A549 (cell line): ENCODE measurements around the gene PTPRG.

Source experiments
- BHLHE40 ChIP-seq: IDR thresholded peaks from 2 replicates; pipeline ENCODE4 v1.6.1; 2012; ENCODE audit warnings: low read depth, low read length, inconsistent platforms
- HDAC2 ChIP-seq: fragments of 200-600 bp; sonication (generic); IDR thresholded peaks from 2 replicates; pipeline ENCODE4 v1.6.1; 2016
- JUN ChIP-seq, 2 experiments: fragments of >200 bp; sonication (Bioruptor Twin); formaldehyde crosslinking; IDR thresholded peaks; 2 replicates in 1 of 2; 3 replicates in 1 of 2; pipeline ENCODE4 v1.6.1; 2016 to 2017
- MYC ChIP-seq: IDR thresholded peaks from 2 replicates; pipeline ENCODE4 v1.6.1; 2012; ENCODE audit warnings: mild to moderate bottlenecking, inconsistent platforms, low read length, improper control_type of control experiment, borderline replicate concordance
- POLR2A ChIP-seq: IDR thresholded peaks from 2 replicates; pipeline ENCODE4 v1.6.1; 2012; ENCODE audit warnings: mild to moderate bottlenecking, low read length
- SMC3 ChIP-seq: fragments of >200 bp; sonication (Bioruptor Twin); formaldehyde crosslinking; IDR thresholded peaks from 3 replicates; pipeline ENCODE4 v1.6.1; 2018; ENCODE audit warnings: inconsistent platforms
- ZNF302 ChIP-seq: fragments of 250-450 bp; sonication (Bioruptor Pico); IDR thresholded peaks from 2 replicates; pipeline ENCODE4 v1.9.0; 2021; ENCODE audit warnings: inconsistent platforms, mild to moderate bottlenecking, moderate library complexity
- TF ChIP-seq, protein P1 (sequence below): fragments of >200 bp; sonication (Bioruptor Twin); formaldehyde crosslinking; IDR thresholded peaks from 3 replicates; pipeline ENCODE4 v1.5.1; 2016

DNA sequence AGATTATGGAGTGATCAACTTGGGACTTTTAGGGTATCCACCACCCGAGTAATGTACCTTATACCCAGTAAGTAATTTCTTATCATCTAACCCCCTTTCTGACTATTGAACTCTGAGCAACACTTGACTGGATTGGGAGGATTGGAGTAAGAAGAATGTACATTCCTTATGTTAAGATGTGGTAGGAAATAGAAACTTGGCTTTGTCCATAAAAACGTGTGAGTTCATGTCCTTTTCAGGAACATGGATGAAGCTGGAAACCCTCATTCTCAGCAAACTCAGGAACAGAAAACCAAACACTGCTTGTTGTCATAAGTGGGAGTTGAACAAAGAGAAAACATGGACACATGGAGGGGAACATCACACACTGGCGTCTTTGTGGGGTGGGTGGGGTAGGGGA, 112.3 kb downstream of the PTPRG start:
- TF ChIP-seq MYC (no peak), HDAC2 (no peak), POLR2A (no peak), SMC3 (no peak), BHLHE40 (no peak), JUN (IDR thresholded peaks at IDR 0.05) (no peak), ZNF302 (CRISPR knock-in tag) (no peak)
- TF ChIP-seq, protein P1, sequence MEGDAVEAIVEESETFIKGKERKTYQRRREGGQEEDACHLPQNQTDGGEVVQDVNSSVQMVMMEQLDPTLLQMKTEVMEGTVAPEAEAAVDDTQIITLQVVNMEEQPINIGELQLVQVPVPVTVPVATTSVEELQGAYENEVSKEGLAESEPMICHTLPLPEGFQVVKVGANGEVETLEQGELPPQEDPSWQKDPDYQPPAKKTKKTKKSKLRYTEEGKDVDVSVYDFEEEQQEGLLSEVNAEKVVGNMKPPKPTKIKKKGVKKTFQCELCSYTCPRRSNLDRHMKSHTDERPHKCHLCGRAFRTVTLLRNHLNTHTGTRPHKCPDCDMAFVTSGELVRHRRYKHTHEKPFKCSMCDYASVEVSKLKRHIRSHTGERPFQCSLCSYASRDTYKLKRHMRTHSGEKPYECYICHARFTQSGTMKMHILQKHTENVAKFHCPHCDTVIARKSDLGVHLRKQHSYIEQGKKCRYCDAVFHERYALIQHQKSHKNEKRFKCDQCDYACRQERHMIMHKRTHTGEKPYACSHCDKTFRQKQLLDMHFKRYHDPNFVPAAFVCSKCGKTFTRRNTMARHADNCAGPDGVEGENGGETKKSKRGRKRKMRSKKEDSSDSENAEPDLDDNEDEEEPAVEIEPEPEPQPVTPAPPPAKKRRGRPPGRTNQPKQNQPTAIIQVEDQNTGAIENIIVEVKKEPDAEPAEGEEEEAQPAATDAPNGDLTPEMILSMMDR = no peak
